Adrenal gland (tissue), 5 donors: ENCODE data around the gene PEX5.

Source experiments
- POLR2A ChIP-seq, 2 donors: fragments of 450-650 bp; IDR thresholded peaks; one replicate each; pipeline ENCODE4 v1.6.1; 2017; ENCODE audit warnings: antibody characterized with exemption in 2 of 2, mild to moderate bottlenecking in 2 of 2, moderate library complexity in 1 of 2
- TF ChIP-seq, protein P1 (sequence below), 6 experiments: fragments of 450-650 bp in 4 of 6; fragments of 200-600 bp in 2 of 6; sonication (generic) in 1 of 6; IDR thresholded peaks; 1 replicate in 5 of 6; 2 replicates in 1 of 6; pipeline versions ENCODE4 v1.5.1 to v1.8.0; 2016 to 2021; ENCODE audit warnings: antibody characterized with exemption in 6 of 6, mild to moderate bottlenecking in 2 of 6, moderate library complexity in 1 of 6
- donor health status: DM: no; HTN: no; CAD: no.

DNA sequence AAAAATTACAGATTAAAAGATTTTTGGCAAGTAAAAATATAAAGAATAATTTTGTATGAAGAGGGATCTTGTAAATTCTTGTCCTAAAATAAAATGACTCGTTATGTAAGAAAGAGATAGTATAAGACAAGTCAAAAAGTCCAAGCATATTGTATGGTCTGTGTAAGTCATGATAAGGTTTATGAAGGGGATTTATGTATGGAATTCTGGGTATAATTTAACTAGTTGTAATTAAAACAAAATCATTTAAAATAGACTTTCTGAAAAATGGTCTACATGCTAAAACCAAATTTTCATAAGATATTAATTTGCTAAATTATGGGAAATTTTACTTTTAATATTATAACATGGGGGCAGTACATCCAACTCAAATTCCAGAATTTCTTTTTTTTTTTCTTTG lies 17.6 kb upstream of the PEX5 start:
- TF ChIP-seq, protein P1, sequence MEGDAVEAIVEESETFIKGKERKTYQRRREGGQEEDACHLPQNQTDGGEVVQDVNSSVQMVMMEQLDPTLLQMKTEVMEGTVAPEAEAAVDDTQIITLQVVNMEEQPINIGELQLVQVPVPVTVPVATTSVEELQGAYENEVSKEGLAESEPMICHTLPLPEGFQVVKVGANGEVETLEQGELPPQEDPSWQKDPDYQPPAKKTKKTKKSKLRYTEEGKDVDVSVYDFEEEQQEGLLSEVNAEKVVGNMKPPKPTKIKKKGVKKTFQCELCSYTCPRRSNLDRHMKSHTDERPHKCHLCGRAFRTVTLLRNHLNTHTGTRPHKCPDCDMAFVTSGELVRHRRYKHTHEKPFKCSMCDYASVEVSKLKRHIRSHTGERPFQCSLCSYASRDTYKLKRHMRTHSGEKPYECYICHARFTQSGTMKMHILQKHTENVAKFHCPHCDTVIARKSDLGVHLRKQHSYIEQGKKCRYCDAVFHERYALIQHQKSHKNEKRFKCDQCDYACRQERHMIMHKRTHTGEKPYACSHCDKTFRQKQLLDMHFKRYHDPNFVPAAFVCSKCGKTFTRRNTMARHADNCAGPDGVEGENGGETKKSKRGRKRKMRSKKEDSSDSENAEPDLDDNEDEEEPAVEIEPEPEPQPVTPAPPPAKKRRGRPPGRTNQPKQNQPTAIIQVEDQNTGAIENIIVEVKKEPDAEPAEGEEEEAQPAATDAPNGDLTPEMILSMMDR (IDR thresholded peaks at IDR 0.05) = no peak
- no peak for TF ChIP-seq POLR2A (IDR thresholded peaks at IDR 0.05)
